ENCODE measurements around the gene MUC15. TPM values are rescaled to one million over a fixed set of nuclear protein-coding genes. Genes with fewer than 3 reads are reported as not detected.

The MUC15 gene
- 0.07 TPM in 1 of 2 replicates, not detected in the other for total RNA-seq

GRCh38 chr11:26571861-26572654 lies at the start of gene MUC15:
TSS of gene MUC15 (minus strand) at chr11:26572263. CDS start at chr11:26567094, 5,169 bp downstream.
- Histone ChIP-seq H3K4me3 (ENCODE audit: low read depth, low read length) (no peak within 1 kb of the TSS), H3K27me3 (ENCODE audit: control insufficient read depth, insufficient read depth, low read length) (no peaks in the 10 kb centered on the region), H3K36me3 (ENCODE audit: control insufficient read depth, insufficient read depth, low read length) (no peaks in the 10 kb centered on the region)
- TF ChIP-seq CTCF (IDR thresholded peaks at IDR 0.05; ENCODE audit: insufficient read depth, low read length, poor library complexity, severe bottlenecking) = no peak
- DNase-seq (ENCODE audit: low read depth) = no peak

- DNase-seq (ENCODE audit: low read depth) = peak; percentile 67
- no peaks in the 10 kb centered on the region for H3K27me3 ChIP-seq (ENCODE audit: control insufficient read depth, insufficient read depth, low read length)
Observed at GRCh38 chr11:26621132-26621531, 49.1 kb upstream of the MUC15 start.

GRCh38 chr11:26620282-26621045 lies 48.4 kb upstream of the MUC15 start:
- Histone ChIP-seq H3K4me3 (ENCODE audit: low read depth, low read length) (no peak overlapping the region), H3K27me3 (ENCODE audit: control insufficient read depth, insufficient read depth, low read length) (no peaks in the 10 kb centered on the region), H3K36me3 (ENCODE audit: control insufficient read depth, insufficient read depth, low read length) (no peaks in the 10 kb centered on the region)
- TF ChIP-seq CTCF (IDR thresholded peaks at IDR 0.05; ENCODE audit: insufficient read depth, low read length, poor library complexity, severe bottlenecking) = no peak
- no peak for DNase-seq (ENCODE audit: low read depth)

More at GRCh38 chr11:26621132-26621531, 49.1 kb upstream of the MUC15 start:
- no peak overlapping the region for H3K4me3 ChIP-seq (ENCODE audit: low read depth, low read length)
- TF ChIP-seq CTCF (IDR thresholded peaks at IDR 0.05; ENCODE audit: insufficient read depth, low read length, poor library complexity, severe bottlenecking) = no peak
- H3K36me3 ChIP-seq (ENCODE audit: control insufficient read depth, insufficient read depth, low read length) = no peaks in the 10 kb centered on the region

- H3K36me3 ChIP-seq (ENCODE audit: control insufficient read depth, insufficient read depth, low read length) = no peaks in the 10 kb centered on the region
- no peak for TF ChIP-seq CTCF (IDR thresholded peaks at IDR 0.05; ENCODE audit: insufficient read depth, low read length, poor library complexity, severe bottlenecking)
- no peak overlapping the region for H3K4me3 ChIP-seq (ENCODE audit: low read depth, low read length)
- H3K27me3 ChIP-seq (ENCODE audit: control insufficient read depth, insufficient read depth, low read length) = no peaks in the 10 kb centered on the region
- no peak for DNase-seq (ENCODE audit: low read depth)
Observed at GRCh38 chr11:26618441-26618840, 46.4 kb upstream of the MUC15 start.

GRCh38 chr11:26613759-26614158 lies 41.7 kb upstream of the MUC15 start:
- Histone ChIP-seq H3K27me3 (ENCODE audit: control insufficient read depth, insufficient read depth, low read length) (no peaks in the 10 kb centered on the region), H3K36me3 (ENCODE audit: control insufficient read depth, insufficient read depth, low read length) (no peaks in the 10 kb centered on the region), H3K4me3 (ENCODE audit: low read depth, low read length) (no peak overlapping the region)
- no peak for DNase-seq (ENCODE audit: low read depth)
- no peak for TF ChIP-seq CTCF (IDR thresholded peaks at IDR 0.05; ENCODE audit: insufficient read depth, low read length, poor library complexity, severe bottlenecking)
